HG03354 (cell line): ENCODE measurements around the gene ZNF770.
A peak's percentile ranks its signal among the peaks of the same experiment; 100 is the strongest.
"Not testable (repeated sequence)": the region's sequence is repeated elsewhere in the genome, so short reads cannot be mapped to it uniquely, and the experiment has no call there.

Experiments used
- ATAC-seq: cut with Tn5 transposase; IDR thresholded peaks from one replicate; pipeline ENCODE4 v1.9.1; 2021; ENCODE audit warnings: mild to moderate bottlenecking; ENCODE audit not compliant: unreplicated experiment, poor library complexity, severe bottlenecking

Gene ZNF770

DNA sequence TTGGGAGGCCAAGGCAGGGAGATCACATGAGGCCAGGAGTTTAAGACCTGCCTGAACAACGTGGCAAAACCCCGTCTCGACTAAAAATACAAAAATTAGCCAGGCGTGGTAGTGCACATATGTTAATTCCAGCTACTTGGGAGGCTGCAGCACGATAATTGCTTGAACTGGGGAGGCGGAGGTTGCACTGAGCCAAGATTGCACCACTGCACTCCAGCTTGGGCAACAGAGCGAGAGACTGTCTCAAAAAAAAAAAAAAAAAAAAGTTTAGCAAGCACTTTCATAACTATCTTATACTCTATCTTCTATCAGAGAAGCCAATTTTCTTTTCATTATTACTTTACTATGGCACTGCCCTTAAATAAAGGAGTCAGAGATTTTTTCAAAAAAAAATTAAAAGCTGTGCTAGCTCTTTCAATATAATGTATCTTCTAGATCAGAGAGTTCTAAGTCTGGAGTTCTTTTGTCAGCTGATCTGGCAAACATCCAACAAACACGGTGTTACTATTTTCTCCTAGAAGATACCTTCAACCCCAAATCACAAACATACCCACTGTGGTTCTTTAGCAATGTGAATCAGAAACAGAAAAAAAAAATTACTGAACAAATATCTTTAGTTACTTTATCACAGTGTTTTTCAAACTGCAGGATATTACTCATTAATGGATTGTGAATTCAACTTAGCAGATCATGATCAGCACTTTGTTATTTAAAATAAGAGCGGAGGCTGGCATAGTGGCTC lies 3.0 kb downstream of the ZNF770 start:
- no peak for ATAC-seq

DNA sequence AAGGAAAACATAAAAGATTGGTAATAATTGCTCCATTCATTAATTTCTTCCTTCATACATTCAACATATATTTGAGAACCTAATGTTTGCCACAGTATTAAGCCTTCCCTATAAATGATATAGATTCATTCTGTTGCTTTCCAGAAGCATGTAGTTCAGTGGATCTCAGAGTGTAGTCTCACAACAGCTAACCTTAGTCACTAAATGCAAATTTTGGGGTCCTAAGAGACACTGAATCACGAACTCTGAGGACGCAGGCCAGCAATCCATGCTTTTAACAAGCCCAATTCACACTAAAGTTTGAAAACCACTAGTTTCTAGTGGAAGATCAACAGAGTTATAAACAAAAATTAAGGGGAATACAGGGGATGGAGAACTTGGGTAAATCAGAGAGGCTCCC lies 11.3 kb downstream of the ZNF770 start:
- no peak for ATAC-seq

DNA sequence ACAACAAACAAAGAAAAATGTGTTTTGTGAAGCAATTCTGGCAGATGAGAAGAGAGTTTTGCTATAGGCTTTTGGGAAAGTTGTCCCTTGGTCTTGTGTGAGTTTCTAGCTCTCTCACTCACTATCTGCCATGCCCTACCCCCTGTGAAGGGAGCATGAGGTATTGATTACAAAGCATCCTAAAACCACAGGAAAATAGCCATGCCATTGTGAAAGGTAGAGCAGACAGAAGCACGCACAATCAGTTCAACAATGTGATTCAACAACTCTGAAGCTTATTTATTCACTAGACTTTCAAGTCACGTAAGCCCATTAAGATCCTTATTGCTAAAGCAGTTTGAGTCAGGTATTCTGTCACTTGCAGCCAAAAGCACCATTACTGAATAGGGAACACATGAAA lies 12.0 kb downstream of the ZNF770 start:
- no peak for ATAC-seq

DNA sequence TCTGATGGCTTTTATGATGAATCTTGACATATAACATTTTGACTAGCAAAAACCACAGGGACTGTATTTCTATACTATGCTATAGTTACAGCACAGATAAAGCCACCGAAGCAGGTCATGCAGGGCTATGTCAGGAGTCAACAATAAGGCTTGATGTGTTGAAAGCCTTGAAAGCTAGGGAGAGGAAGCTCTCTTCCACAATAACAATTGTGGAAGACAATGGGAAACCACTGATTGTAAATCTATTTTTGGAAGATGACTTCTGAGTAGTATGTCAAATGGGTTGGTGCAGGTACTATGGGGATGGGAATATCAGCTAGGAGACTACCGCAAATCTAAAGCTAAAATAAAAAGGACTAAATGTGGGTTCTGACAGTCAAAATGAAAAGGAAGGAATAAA lies 14.6 kb downstream of the ZNF770 start:
- ATAC-seq = no peak

DNA sequence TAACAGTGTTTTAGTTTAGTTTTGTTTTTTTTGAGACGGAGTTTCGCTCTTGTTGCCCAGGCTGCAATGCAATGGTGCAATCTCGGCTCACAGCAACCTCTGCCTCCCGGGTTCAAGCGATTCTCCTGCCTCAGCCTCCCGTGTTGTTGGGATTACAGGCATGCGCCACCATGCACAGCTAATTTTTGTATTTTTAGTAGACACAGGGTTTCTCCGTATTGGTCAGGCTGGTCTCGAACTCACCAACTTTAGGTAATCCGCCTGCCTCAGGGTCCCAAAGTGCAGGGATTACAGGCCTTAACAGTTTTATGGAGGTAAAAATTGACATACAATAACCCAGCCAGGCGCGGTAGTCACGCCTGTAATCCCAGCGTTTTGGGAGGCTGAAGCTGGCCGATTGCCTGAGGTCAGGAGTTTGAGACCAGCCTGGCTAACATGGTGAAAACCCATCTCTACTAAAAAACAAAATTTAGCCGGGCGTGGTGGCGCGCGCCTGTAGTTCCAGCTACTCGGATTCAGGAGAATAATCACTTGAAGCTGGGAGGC lies 17.9 kb downstream of the ZNF770 start:
- ATAC-seq = peak; percentile 21

DNA sequence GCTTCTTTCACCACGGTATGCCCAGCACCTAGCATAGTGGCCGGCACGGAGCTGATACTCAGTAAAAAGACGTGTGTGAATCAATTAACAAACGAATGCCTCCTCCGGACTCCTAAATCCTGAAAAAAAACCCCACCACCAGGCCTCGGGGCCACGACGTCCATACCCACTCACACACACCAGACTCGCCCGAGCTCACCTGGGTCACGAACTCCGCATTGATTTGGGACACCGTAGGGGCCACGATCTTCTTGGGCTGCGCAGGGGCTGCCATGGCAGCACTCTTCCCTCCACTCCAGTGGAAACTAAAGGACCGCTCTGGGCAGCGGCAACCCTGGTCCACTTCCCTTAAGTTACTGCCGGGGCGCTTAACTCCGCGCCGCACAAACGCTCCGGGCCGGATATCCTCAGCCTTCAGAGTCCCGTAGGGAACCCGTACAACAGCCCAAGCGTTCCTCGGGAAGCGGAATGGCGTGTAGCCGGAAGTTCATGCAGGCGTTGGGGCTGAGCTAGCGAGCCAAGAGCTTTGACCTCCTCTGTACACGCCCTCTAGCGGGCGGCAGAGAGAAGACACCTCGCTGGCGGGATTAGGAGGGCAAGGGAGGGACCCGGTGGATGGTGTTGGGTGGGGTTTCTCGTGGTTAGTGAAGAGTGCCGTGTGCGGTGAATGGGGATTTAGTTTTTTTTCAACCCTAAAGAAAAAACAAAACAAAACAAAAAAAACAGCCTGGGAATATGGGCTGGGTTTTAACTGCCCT lies 18.6 kb downstream of the ZNF770 start, which contains the start of gene AQR:
Gene AQR (minus strand): TSS at position 403 of the 758 bp plus-strand sequence. CDS start 129 bp downstream, at position 274.
- ATAC-seq = peak; percentile 99

DNA sequence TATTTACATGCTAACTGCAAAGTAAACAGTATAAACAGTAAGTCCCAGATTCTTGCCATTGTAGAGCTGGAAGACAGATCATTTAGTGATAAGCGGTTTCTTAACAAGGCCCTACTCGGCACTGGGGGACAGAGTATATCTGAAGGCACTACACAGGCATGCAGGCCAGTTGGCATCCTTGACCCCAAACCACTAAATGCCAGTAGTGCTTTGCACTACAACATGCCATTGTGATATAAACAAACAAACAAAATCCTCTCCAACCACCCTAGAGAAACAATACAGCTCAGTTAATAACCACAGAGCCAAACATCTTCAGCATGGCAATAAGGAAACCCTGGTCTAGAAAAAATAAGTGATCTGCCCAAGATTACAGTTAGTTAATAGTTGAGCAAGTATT lies 23.8 kb downstream of the ZNF770 start:
- ATAC-seq = no peak

DNA sequence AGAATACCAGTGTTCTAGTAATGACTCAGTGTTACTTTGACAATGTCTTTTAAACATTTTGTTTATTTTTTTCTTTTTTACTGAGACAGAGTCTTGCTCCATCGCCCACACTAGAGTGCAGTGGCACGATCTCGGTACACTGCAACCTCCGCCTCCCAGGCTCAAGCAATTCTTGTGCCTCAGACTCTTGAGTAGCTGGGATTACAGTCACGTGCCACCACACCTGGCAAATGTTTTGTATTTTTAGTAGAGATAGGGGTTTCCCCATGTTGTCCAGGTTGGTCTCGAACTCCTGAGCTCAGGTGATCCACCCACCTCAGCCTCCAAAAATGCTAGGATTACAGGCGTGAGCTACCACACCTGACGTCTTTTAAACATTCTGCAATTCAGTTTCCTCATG lies 34.2 kb downstream of the ZNF770 start:
- no peak for ATAC-seq

DNA sequence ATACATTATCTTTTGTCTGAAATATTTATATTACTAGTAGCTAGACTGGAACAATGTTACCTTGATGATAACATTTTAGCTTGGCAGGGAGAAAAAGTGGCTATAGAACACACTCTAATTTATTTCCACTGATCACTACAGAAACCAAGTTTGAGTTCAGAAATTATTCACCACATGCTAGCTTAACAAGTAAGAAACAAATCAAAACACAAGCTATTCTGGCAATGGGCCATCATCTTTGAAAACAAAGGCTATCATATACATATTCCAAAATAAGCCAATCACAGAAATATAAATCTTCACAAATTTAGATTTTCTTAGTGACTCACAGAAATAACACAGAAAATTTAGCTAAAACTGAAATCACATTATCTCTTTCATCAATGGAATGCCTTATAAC lies 35.6 kb downstream of the ZNF770 start:
- no peak for ATAC-seq

DNA sequence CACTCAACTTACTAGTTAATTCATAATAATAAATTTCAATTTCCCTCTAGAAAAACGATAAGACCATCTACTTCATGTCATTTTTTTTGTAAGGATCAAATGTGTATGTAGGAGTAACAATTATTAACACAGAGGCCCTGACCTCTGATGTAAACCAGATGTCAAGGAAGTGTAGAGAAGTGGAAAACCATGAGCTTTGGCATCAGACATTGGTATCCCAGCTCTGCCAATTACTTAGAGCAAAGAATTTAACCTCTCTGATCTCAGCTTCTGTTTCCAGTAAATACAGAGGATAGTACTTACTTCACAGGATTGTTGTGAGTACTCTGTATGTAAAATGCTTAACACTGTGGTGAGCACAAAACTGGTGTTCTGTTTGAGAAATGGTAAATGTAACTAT lies 36.1 kb downstream of the ZNF770 start:
- ATAC-seq = no peak

DNA sequence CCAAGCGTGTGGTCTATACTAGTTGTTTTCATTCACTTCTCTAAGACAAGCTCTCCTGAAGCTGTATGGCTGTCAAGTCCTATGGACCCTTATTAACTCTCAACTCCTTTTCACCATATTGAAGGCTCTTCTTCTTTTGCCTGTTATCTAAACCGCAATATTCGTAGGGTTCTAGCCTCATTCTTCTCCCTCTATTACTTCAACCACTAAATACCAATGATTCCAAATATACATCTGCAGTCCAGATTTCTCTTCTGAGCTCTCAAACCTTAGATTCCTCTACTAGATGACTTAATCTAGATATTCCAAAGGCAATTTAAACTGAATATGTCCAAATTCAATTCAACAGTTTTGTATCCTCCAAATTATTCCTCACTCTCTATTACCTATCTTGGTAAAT lies 43.2 kb downstream of the ZNF770 start:
- no peak for ATAC-seq

DNA sequence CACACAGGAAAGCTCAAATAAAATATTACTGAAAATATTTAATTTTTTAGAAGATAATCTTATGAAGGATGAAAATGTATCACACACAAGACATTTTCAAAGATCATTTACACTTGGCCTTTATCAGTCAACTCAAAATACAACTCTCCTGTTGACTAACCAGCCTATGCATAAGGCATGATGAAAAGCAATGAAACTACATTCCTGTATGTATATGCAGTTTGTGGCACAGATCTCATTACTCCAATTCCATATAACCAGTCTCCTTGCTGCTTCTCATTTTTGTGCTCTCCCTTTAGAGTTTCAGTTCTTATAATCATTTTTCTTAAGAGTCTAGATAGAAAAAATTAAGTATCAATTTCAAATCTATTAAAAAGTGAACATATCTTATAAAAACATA lies 44.4 kb downstream of the ZNF770 start:
- no peak for ATAC-seq

DNA sequence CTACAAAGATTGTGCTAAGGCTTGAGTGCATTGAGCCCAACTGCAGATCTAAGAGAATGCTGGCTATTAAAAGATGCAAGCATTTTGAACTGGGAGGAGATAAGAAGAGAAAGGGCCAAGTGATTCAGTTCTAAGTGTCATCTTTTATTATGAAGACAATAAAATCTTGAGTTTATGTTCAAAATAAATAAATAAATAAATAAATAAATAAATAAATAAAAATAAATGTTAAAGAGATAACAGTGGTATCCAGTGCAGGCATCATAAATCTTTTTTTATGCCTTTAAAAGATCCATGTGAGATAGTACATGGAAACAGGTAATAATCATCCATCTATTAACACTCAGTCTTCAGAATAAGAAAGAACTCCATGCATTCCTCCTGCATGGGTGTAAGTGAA lies 44.8 kb downstream of the ZNF770 start:
- not testable (repeated sequence) for ATAC-seq

DNA sequence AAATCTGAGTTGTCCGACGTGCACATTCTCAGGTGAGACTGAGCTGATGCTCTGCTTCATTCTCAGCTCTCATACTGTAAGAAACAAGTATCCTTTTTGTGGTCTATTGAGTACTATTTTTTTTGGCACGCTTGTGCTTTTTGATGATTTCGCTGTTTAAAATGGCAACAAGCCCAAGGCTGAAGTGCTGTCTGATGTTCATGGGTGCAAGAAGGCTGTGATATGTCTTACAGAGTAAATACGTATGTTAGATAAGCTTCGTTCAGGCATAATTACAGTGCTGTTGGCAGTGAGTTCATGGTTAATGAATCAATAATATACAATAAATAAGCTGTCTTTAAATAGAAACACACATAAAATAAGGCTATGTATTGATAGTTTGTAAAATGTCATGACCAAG lies 45.7 kb downstream of the ZNF770 start:
- ATAC-seq = no peak

DNA sequence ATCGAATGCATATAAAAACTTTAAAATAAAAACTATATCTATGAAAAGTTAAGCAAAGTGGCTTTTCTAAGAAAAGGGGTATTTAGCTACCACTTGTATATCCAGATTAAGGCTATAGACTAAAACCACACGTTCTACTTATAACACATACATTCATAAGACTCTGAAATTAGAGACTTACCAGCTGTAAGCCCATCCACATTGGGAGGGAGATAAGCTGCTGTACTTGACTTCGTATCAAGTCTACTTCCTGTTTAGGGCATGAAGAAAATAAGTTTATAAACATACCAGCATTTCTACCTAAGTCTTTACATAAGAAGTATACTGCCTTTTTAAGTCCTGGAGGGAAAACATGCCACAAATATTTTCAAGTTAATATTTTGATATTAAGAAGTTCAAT lies 46.3 kb downstream of the ZNF770 start:
- no peak for ATAC-seq

DNA sequence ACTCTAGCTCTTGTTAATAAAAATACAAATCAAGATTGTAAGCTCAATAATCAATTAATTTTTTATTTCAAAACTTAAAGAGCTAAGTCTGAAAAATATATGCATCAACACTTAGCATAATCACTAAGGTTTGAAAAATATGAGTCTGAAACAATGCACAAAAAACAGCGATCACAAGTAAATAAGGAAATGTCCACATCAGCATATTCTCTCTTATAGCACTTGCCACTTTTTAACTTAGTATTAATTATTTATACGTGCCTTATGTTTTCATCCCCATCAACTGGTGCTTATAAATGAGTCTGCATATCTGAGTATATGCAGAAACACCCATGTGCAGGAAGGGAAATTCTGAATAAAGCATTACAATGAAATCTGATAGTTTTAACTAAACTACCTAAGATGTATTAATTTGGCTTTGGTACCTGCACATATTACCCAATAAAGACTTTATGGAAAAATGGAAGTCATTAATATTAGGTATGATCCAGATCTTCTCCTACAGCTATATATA lies 46.8 kb downstream of the ZNF770 start:
- no peak for ATAC-seq

DNA sequence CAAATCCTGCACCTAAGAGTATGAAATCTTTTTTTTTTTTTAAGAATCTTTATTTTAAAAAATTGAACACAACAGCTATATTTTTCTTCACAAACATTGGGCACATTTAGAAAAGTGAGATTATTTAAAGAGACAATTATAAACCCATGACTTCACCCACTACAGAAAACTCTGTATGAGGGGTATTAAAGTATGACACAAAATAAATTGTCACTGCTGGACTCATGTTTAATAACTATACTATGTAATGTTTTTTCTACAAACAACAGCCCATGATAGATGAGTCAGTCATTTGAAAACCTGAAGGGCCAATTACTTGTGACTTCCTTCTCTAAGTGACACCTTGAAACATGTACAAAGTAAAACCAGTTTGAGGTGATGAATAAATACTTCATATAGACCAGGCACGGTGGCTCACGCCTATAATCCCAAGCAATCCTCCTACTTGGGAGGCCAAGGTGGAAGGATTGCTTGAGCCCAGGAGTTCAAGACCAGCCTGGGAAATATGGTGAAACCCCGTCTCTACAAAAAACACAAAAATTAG lies 54.6 kb downstream of the ZNF770 start:
- ATAC-seq = no peak

DNA sequence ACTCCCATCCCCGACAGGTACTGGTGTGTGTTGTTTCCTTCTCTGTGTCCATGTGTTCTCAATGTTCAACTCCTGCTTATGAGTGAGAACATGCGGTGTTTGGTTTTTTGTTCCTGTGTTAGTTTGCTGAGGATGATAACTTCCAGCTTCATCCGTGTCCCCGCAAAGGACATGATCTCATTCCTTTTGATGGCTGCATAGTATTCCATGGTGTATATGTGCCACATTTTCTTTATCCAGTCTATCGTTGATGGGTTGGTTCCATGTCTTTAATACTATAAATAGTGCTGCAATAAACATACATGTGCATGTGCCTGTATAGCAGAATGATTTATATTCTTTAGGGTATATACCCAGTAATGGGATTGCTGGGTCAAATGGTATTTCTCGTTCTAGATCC lies 59.7 kb downstream of the ZNF770 start:
- ATAC-seq = not testable (repeated sequence)
